GM18861 (cell line): ENCODE measurements around the gene TMEM42.
"Not testable (repeated sequence)": the region's sequence is repeated elsewhere in the genome, so short reads cannot be mapped to it uniquely, and the experiment has no call there.

Experiments
- ATAC-seq: cut with Tn5 transposase; IDR thresholded peaks from one replicate; pipeline ENCODE4 v1.9.1; 2021; ENCODE audit not compliant: unreplicated experiment

The TMEM42 gene

GRCh38 chr3:44861412-44862225 lies at the start of gene TMEM42:
Gene TMEM42 (plus strand): TSS chr3:44861912. CDS start chr3:44861925, 13 bp downstream.
- ATAC-seq: peak; percentile 93

DNA sequence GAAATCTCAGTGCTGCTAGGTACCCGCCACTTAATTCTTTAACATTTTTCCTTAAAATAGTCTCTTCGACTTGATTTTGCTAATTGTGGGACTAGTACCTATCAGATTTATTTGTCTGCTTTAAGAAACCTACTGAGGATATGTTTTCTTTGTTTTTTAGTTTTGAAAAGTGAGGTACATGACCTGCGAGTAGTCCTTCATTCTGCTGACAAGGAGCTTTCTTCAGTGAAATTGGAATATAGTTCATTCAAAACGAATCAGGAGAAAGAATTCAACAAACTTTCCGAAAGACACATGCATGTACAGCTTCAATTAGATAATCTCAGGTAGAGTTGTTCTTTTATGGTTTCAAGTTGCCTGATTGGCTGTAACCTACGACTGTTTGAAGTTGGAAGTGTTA lies 47.0 kb upstream of the TMEM42 start:
- ATAC-seq: no peak

DNA sequence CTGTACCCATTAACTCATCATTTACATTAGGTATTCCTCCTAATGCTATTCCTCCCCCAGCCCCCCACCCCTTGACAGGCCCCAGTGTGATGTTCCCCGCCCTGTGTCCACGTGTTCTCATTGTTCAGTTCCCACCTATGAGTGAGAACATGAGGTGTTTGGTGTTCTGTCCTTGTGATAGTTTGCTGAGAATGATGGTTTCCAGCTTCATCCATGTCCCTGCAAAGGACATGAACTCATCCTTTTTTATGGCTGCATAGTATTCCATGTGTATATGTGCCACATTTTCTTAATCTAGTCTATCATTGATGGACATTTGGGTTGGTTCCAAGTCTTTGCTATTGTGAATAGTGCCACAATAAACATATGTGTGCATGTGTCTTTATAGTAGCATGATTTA lies 45.4 kb upstream of the TMEM42 start:
- not testable (repeated sequence) for ATAC-seq

- not testable (repeated sequence) for ATAC-seq
These were observed 40.5 kb upstream of the TMEM42 start for GRCh38 chr3:44821206-44821605.

DNA sequence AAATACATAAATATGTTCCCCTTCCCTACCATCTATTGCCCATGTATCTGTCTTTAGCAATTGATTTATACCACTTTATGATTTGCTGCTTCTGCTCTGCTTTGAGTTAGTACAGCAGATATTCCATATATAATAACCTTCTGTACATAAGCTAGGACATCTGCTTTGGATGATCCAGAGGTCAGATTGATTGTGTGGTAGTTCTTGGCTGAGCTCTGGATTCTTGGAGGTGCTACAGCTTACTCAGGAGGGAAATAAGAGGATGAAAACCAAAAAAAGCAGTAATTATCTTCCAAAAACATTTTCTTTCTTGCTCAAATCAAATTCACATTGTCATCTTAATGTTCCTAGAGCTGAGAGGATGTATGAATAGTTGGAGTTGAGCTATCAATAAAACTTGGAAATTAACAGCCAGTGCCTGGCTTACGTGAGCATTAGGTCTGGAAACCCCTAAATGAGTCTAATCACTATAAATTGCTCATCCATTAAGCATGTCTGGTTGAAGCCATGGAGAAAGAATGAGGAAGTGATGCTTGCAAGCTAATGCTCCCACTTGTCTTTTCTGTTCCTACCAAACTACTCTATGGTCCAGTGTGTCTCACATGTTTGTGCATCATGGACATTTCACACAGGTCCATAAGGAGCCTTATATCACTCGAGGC lies 36.3 kb upstream of the TMEM42 start:
- no peak for ATAC-seq

- ATAC-seq: no peak
These were observed 34.5 kb upstream of the TMEM42 start for GRCh38 chr3:44827196-44827595.

GRCh38 chr3:44831232-44831631 lies 30.5 kb upstream of the TMEM42 start:
- ATAC-seq: no peak

DNA sequence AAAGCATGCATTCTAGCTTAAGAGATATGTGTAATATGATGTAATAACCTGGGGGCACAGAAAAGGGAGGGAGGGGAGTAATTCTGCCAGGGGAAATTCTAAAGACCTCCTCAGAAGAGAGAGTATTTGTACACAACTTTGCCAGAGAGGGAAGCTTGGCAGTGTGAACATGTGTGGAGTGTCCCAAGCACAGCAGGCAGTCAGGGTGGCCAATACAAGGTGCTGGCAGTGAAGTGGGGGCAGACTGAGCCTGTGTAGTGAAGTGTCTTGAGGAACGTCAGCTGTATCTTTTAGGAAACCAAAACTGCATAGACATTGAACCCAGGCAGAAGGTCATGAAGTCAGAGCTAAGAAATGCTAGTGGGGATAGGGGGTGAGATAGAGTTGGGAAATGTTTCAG lies 29.7 kb upstream of the TMEM42 start:
- ATAC-seq: no peak

- no peak for ATAC-seq
These were observed 28.7 kb upstream of the TMEM42 start for GRCh38 chr3:44832965-44833364.

DNA sequence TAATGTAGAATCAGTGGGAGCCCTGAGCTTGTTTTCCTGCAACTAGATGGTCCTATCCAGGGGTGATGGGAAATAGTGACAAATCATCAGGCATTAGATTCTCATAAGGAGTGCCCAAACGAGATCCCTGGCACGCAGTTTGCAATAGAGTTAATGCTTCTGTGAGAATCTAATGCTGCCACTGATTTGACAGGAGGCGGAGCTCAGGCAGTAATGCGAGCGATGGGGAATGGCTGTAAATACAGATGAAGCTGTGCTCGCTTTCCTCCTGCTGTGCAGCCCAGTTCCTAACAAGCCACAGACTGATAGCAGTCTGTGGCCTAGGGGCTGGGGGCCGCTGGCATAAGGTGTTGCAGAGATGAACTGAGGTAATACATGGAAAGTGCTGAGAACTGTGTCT lies 28.3 kb upstream of the TMEM42 start:
- no peak for ATAC-seq

- ATAC-seq: no peak
These were observed 26.0 kb upstream of the TMEM42 start for GRCh38 chr3:44835684-44836083.

GRCh38 chr3:44842376-44842775 lies 19.3 kb upstream of the TMEM42 start:
- no peak for ATAC-seq

GRCh38 chr3:44845528-44846520 lies 15.9 kb upstream of the TMEM42 start:
- no peak for ATAC-seq

GRCh38 chr3:44848634-44849033 lies 13.1 kb upstream of the TMEM42 start:
- ATAC-seq: no peak

DNA sequence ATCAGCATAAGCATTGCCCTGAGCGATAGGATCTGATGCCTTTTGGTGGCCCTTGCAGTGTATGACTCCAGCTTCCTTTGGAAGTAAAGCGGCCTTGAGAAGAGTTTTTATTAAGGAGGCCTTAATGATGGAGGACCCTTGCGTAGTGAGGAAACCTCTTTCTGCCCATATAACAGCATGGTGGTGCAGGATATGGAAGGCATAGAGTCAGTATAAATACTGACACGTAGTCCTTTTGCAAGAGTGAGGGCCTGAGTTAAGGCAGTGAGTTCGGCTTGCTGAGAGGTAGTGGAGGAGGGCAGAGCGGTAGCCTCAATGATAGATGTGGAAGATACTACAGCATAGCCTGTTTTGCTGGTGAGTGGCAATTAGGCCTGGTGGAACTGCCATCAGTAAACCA lies 5.0 kb upstream of the TMEM42 start:
- not testable (repeated sequence) for ATAC-seq

GRCh38 chr3:44860117-44860516 lies 1.6 kb upstream of the TMEM42 start:
- no peak for ATAC-seq

DNA sequence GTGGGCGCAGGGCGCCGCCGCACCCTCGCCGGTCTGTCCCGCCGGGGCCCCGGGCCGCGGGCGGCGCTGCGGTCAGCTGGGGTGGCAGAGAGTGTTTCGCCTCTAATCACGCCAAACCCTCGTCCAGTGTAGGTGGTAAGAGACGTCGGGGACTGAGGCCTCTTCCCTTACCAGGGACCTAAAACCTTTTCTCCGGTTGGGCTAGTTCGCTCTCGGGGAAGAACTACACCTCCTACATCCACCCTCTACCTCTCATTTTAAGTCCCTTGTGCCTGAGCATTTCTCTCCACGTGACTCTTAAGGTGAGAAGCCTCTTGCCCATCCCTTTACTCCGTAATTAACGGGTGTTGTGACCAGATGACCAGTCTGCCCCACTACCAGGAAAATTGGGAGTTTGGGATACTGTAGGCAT lies 520 bp downstream of the TMEM42 start:
- peak; percentile 9 for ATAC-seq

GRCh38 chr3:44865272-44866035 lies 3.7 kb downstream of the TMEM42 start:
- no peak for ATAC-seq

DNA sequence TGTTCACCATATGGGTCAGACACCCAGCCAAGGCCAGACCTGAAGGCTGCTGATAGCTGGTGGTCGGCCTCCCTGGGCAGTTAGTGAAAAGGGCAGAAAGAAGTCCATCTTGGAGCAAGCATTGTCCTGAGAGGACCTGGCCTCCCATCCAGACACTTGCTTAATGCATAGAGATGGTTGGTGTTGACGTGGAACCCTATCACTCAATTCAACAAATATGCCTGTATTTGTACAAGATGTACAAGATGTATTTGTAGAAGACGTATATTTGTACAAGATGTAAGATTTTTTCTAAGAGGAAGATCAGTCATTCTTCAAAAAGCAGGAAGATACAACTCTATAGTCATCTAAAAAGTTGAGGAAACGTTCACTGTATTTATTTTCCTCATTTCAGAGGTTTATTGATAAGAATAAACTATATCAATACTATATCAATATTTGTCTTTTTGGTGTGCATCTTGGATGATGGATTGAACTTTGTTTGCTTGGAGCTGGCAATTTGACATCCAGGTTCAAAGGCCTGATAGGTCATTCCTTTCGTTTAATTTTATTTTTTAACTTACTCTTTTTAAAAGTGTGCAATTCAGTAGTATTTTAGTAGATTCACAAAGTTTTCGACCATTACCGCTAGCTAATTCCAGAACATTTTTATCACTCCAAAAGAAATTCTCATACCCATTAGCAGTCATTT lies 5.9 kb downstream of the TMEM42 start:
- no peak for ATAC-seq
